ENCODE data around the gene SLC20A1.

- TF ChIP-seq CTCF (IDR thresholded peaks at IDR 0.05) (no peak), POLR2A (IDR thresholded peaks at IDR 0.05) (no peak)
These were observed 27.3 kb downstream of the SLC20A1 start for GRCh38 chr2:112673008-112673407.
